Keratinocyte (primary cell): ENCODE data around the gene SYT8. TPM values are rescaled to one million over a fixed set of nuclear protein-coding genes. Genes with fewer than 3 reads are reported as not detected.

Experiments used
- DNase-seq: peaks from one replicate; pipeline ENCODE4 v3.0.0-alpha.2; 2011; ENCODE audit warnings: low read depth, missing footprints, low spot score
- FAIRE-seq: peaks from 2 replicates; lab custom pipeline; 2011; peaks lifted over from hg19 to GRCh38; lab: Jason Lieb, UNC
- H2AFZ ChIP-seq: 2 replicates; pipeline ENCODE4 v1.6.0; 2012; ENCODE audit warnings: low read length, control low read depth, inconsistent platforms; ENCODE audit not compliant: control insufficient read depth
- H3K27ac ChIP-seq: 2 replicates; pipeline ENCODE4 v1.5.1; 2011; ENCODE audit warnings: low read length; ENCODE audit not compliant: control insufficient read depth, insufficient read depth
- H3K27me3 ChIP-seq: 3 replicates; pipeline ENCODE4 v1.6.0; 2011; ENCODE audit warnings: low read length; ENCODE audit not compliant: control insufficient read depth, insufficient read depth; ENCODE audit errors: extremely low read depth
- H3K36me3 ChIP-seq, 2 experiments: 2 replicates in 1 of 2; 3 replicates in 1 of 2; pipeline ENCODE4 v1.5.1; 2011; ENCODE audit warnings: low read length in 2 of 2, mild to moderate bottlenecking in 1 of 2; ENCODE audit not compliant: control insufficient read depth in 2 of 2, insufficient read depth in 2 of 2; ENCODE audit errors: extremely low read depth in 1 of 2
- H3K4me1 ChIP-seq: 3 replicates; pipeline ENCODE4 v1.5.1; 2011; ENCODE audit warnings: low read length; ENCODE audit not compliant: control insufficient read depth, insufficient read depth; ENCODE audit errors: extremely low read depth
- H3K4me2 ChIP-seq: 3 replicates; pipeline ENCODE4 v1.6.0; 2011; ENCODE audit warnings: low read depth, low read length; ENCODE audit not compliant: control insufficient read depth, insufficient read depth; ENCODE audit errors: extremely low read depth
- H3K4me3 ChIP-seq, 3 experiments: fragments of 200-600 bp in 1 of 3; sonication (generic) in 1 of 3; 2 replicates in 2 of 3; 3 replicates in 1 of 3; pipeline ENCODE4 v1.5.1; 2011 to 2016; ENCODE audit warnings: low read length in 3 of 3, mild to moderate bottlenecking in 3 of 3, control low read depth in 2 of 3, inconsistent platforms in 1 of 3, low read depth in 1 of 3, mixed read lengths in 1 of 3, mixed run types in 1 of 3, moderate library complexity in 1 of 3; ENCODE audit not compliant: control insufficient read depth in 2 of 3, insufficient read depth in 2 of 3; ENCODE audit errors: extremely low read depth in 1 of 3
- H3K79me2 ChIP-seq: 2 replicates; pipeline ENCODE4 v1.6.0; 2012; ENCODE audit warnings: low read length; ENCODE audit not compliant: control insufficient read depth, insufficient read depth
- H3K9ac ChIP-seq: 3 replicates; pipeline ENCODE4 v1.6.0; 2011; ENCODE audit warnings: low read length; ENCODE audit not compliant: control insufficient read depth, insufficient read depth; ENCODE audit errors: extremely low read depth
- H3K9me1 ChIP-seq: 3 replicates; pipeline ENCODE4 v1.6.0; 2011; ENCODE audit warnings: low read length; ENCODE audit not compliant: control insufficient read depth, insufficient read depth; ENCODE audit errors: extremely low read depth
- H3K9me3 ChIP-seq: 2 replicates; pipeline ENCODE4 v1.5.1; 2012; ENCODE audit warnings: low read depth, low read length; ENCODE audit not compliant: control insufficient read depth
- H4K20me1 ChIP-seq: 3 replicates; pipeline ENCODE4 v1.6.0; 2011; ENCODE audit warnings: low read length; ENCODE audit not compliant: control insufficient read depth, insufficient read depth; ENCODE audit errors: extremely low read depth
- CTCF ChIP-seq, 3 experiments: IDR thresholded peaks in 1 of 3; conservative IDR thresholded peaks in 1 of 3; optimal IDR thresholded peaks in 1 of 3; 2 replicates in 2 of 3; 3 replicates in 1 of 3; pipeline versions ENCODE3 to v1.5.1; 2011; ENCODE audit warnings: low read length in 3 of 3, mild to moderate bottlenecking in 3 of 3, moderate library complexity in 2 of 3, control low read depth in 1 of 3, inconsistent platforms in 1 of 3; ENCODE audit not compliant: insufficient read depth in 2 of 3; ENCODE audit errors: extremely low read depth in 1 of 3
- EZH2 ChIP-seq: IDR thresholded peaks from one replicate; pipeline ENCODE4 v1.6.1; 2012; ENCODE audit warnings: inconsistent platforms, mild to moderate bottlenecking, low read length, moderate library complexity
- dilution Hi-C: fragments of 300-500 bp; cut with MboI; formaldehyde crosslinking; loops from one replicate; pipeline ENCODE4 v1.7.0; 2020; ENCODE audit warnings: low sequenced_read_pairs; ENCODE audit not compliant: extremely low pct_ligation_motif_present
- polyA plus RNA-seq, 5 experiments: library from polyadenylated mRNA; depleted of rRNA in 3 of 5; stranded (reverse) in 3 of 5; stranded (forward) in 1 of 5; unstranded in 1 of 5; fragments of >200 nt; gene quantifications; 1 replicate in 1 of 5; 2 replicates in 3 of 5; 3 replicates in 1 of 5; pipeline versions ENCODE4 v1.2.1 to v1.2.3, GENCODE V29; 2011 to 2012; ENCODE audit warnings: missing spikeins in 2 of 5, low read depth in 1 of 5, low replicate concordance in 1 of 5

Gene SYT8
- polyA plus RNA-seq, 1 donor (not counting 4 experiments of a cell fraction or from before 2014, with no cell fraction given): 19.3 TPM

GRCh38 chr11:1830322-1831223, 4.2 kb upstream of the SYT8 start:
- H3K4me1 ChIP-seq: peaks cover 88% of the 10 kb centered on the region
- peak overlapping the region; percentile 84 for H3K27ac ChIP-seq
- peak overlapping the region; percentile 19 for H2AFZ ChIP-seq
- H4K20me1 ChIP-seq: no peaks in the 10 kb centered on the region
- peak; percentile 100 for DNase-seq
- FAIRE-seq: peak; percentile 98
- dilution Hi-C loops: no loop called here
- H3K36me3 ChIP-seq: no peaks in the 10 kb centered on the region
- peak overlapping the region; percentile 70 for H3K4me2 ChIP-seq
- H3K4me3 ChIP-seq: no peak overlapping the region
- peaks cover 11% of the 10 kb centered on the region for H3K79me2 ChIP-seq
- peaks cover 2% of the 10 kb centered on the region for H3K9me1 ChIP-seq
- peak overlapping the region; percentile 61 for H3K9ac ChIP-seq
- no peaks in the 10 kb centered on the region for H3K27me3 ChIP-seq
- no peaks in the 10 kb centered on the region for H3K9me3 ChIP-seq
- TF ChIP-seq CTCF (optimal IDR thresholded peaks at IDR 0.05 in 1 of 3, IDR thresholded peaks at IDR 0.05 in 1 of 3, conservative IDR thresholded peaks at IDR 0.05 in 1 of 3; ENCODE audit: extremely low read depth in 1 of 3, insufficient read depth in 2 of 3, low read length in 3 of 3): no peak
- TF ChIP-seq EZH2: no peak

GRCh38 chr11:1831338-1832210, 3.2 kb upstream of the SYT8 start:
- no peak for DNase-seq
- H3K9ac ChIP-seq: no peak overlapping the region
- H3K4me2 ChIP-seq: no peak overlapping the region
- H3K4me3 ChIP-seq: no peak overlapping the region
- peak overlapping the region; percentile 84 for H3K27ac ChIP-seq
- H3K4me1 ChIP-seq: peaks cover 95% of the 10 kb centered on the region
- H3K36me3 ChIP-seq: no peaks in the 10 kb centered on the region
- H3K9me1 ChIP-seq: peaks cover 2% of the 10 kb centered on the region
- dilution Hi-C loops: no loop called here
- H3K9me3 ChIP-seq: no peaks in the 10 kb centered on the region
- TF ChIP-seq EZH2 (no peak), CTCF (optimal IDR thresholded peaks at IDR 0.05 in 1 of 3, IDR thresholded peaks at IDR 0.05 in 1 of 3, conservative IDR thresholded peaks at IDR 0.05 in 1 of 3; ENCODE audit: extremely low read depth in 1 of 3, insufficient read depth in 2 of 3, low read length in 3 of 3) (no peak)
- H4K20me1 ChIP-seq: no peaks in the 10 kb centered on the region
- no peaks in the 10 kb centered on the region for H3K27me3 ChIP-seq
- H3K79me2 ChIP-seq: peaks cover 21% of the 10 kb centered on the region
- FAIRE-seq: no peak
- no peak overlapping the region for H2AFZ ChIP-seq
